ENCODE data around the gene KRTAP17-1.

KRTAP17-1 gene

DNA sequence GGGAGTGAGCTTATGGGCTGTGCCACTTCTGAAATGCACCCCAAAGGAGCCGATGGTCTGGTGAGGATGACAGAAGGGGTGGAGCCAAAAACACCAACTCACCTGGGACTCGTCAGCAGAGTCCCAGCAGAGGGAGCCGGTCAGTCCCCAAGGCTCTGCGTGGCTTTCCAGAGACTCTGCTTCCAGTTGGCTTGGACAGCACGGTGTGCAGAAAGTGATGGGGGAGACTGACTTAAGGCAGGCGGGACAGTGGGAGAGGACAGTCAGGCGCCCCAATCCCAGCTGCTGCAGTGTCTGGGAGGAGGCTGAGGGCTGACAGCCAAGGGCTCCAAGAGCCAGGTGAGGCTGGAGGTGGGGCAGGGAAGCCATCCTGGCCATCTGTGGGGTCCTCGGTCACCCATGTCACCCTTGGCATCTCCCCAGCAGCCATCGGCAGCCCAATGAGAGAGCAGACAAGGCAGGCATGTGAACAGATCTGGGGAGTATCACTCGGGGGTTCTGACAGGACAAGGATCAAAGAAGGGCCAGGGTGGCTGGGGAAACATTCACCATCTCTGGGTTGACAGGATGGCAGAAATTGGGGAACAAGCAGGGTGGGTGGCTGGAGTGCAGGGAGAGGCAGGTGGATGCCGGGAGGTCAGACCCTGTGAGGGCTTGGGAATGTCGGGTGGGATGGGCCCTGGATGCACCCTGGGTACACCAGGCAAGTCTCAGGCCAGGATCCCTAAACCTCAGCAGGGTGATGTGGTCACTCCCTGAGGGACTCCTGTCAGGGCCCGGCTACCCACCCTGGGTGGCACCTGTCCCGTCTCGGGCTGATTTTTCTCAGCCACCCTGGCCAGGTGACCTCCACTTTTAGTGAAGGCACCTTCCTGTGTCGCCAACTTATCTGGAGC is 8.9 kb upstream of the KRTAP17-1 start:
- Histone ChIP-seq H2BK120ac (ENCODE audit: low read depth, low read length) (no peak overlapping the region), H3K27me3 (ENCODE audit: control insufficient read depth in 3 of 3, insufficient read depth in 3 of 3, low read depth in 1 of 3, low read length in 3 of 3) (no peaks in the 10 kb centered on the region), H3K9ac (ENCODE audit: low read depth, low read length, poor library complexity) (no peak overlapping the region), H3K27ac (replicated peaks; ENCODE audit: low read length) (no peak overlapping the region), H4K91ac (ENCODE audit: low read depth, low read length, poor library complexity) (no peak overlapping the region), H3K18ac (ENCODE audit: low read length) (peak overlapping the region; percentile 79), H2BK12ac (ENCODE audit: low read length) (peak overlapping the region; percentile 85), H3K79me1 (ENCODE audit: low read depth, low read length) (no peaks in the 10 kb centered on the region), H2BK15ac (ENCODE audit: low read length) (no peak overlapping the region), H3K4me3 (ENCODE audit: low read length in 2 of 2) (no peak overlapping the region), H2AK5ac (ENCODE audit: low read depth, low read length) (peak overlapping the region; percentile 91), H3K4ac (ENCODE audit: low read length) (no peak overlapping the region), H3K23ac (ENCODE audit: low read depth, low read length, poor library complexity) (no peak overlapping the region), H2AFZ (ENCODE audit: low read length) (no peak overlapping the region), H3K14ac (ENCODE audit: low read length) (no peak overlapping the region), H4K8ac (ENCODE audit: low read depth, low read length) (no peak overlapping the region), H3K9me3 (replicated peaks in 1 of 2; ENCODE audit: control insufficient read depth in 2 of 2, insufficient read depth in 1 of 2, low read depth in 1 of 2, low read length in 2 of 2) (no peaks in the 10 kb centered on the region), H3K4me2 (ENCODE audit: insufficient read depth, low read length, poor library complexity, severe bottlenecking) (no peak overlapping the region), H3K4me1 (ENCODE audit: control insufficient read depth in 2 of 2, insufficient read depth in 1 of 2, low read depth in 1 of 2, low read length in 2 of 2) (no peaks in the 10 kb centered on the region), H2BK5ac (ENCODE audit: low read length) (no peak overlapping the region), H3K36me3 (replicated peaks in 1 of 2; ENCODE audit: control insufficient read depth in 2 of 2, insufficient read depth in 2 of 2, low read length in 2 of 2) (no peaks in the 10 kb centered on the region)
- no CpG with 5 or more reads among the region's 16 CpGs for WGBS, 2 donors (ENCODE audit: extremely low coverage in 2 of 2, insufficient read length in 2 of 2, insufficient replicate concordance in 1 of 2)
- DNase-seq (ENCODE audit: low spot score), result peak; percentile 12

DNA sequence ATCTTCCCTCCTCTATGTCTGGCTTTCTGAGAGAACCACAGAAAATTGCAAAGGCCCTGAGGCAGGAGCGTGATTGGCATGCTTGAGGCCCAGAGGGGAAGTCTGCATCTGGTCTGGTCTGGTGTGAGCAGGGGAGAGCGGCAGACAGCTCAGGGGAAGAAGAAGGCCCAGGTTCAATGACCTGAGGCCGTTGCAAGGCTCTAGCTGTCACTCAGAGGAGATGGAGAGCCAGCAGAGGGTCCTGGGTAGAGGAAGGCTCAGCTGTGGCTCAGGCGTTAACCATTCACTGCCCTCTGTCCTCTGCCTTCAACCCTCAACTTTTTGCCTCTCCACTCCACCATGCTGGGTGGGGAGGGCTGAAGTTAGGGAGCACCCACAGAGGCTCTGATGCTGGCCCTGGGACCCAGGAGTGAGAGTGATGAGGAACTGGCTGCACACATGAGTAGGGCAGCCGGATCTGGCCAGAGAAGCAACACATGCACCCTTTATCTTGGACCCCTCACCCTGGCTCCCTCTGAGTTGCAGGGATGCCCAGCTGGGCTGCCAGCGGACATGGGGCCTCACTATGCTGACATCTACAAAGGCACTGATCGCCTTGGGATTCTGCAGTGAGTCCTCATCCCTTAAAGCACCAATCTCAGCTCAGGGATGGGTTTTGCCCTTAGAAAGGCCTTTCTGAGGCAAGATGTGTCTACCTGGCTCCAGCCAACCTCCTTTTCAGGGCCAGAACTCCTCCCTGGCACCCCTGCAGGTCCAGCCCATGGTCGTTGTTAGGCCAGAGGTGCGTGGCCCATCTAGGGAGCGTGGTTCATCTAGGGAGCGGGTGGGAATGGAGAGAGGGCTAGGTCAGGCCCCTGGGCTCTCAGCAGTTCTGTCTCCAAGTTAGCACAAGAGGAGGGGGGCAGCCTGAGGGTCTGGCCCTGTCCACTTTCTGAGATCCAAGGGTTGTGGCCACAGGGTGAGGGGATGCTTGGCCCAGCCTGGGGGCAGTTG is 7.7 kb upstream of the KRTAP17-1 start:
- no peak overlapping the region for H2BK120ac ChIP-seq (ENCODE audit: low read depth, low read length)
- H3K4me3 ChIP-seq (ENCODE audit: low read length in 2 of 2), result no peak overlapping the region
- peak overlapping the region; percentile 80 for H2AK5ac ChIP-seq (ENCODE audit: low read depth, low read length)
- no peak overlapping the region for H3K27ac ChIP-seq (replicated peaks; ENCODE audit: low read length)
- no peak overlapping the region for H2AFZ ChIP-seq (ENCODE audit: low read length)
- no peak overlapping the region for H4K91ac ChIP-seq (ENCODE audit: low read depth, low read length, poor library complexity)
- H3K36me3 ChIP-seq (replicated peaks in 1 of 2; ENCODE audit: control insufficient read depth in 2 of 2, insufficient read depth in 2 of 2, low read length in 2 of 2), result no peaks in the 10 kb centered on the region
- no peak overlapping the region for H3K4ac ChIP-seq (ENCODE audit: low read length)
- peak overlapping the region; percentile 44 for H2BK12ac ChIP-seq (ENCODE audit: low read length)
- no CpG with 5 or more reads among the region's 11 CpGs for whole genome bisulfite sequencing, 2 donors (ENCODE audit: extremely low coverage in 2 of 2, insufficient read length in 2 of 2, insufficient replicate concordance in 1 of 2)
- H2BK5ac ChIP-seq (ENCODE audit: low read length), result peak overlapping the region; percentile 59
- H4K8ac ChIP-seq (ENCODE audit: low read depth, low read length), result no peak overlapping the region
- H3K4me2 ChIP-seq (ENCODE audit: insufficient read depth, low read length, poor library complexity, severe bottlenecking), result no peak overlapping the region
- no peaks in the 10 kb centered on the region for H3K9me3 ChIP-seq (replicated peaks in 1 of 2; ENCODE audit: control insufficient read depth in 2 of 2, insufficient read depth in 1 of 2, low read depth in 1 of 2, low read length in 2 of 2)
- H2BK15ac ChIP-seq (ENCODE audit: low read length), result peak overlapping the region; percentile 10
- no peak overlapping the region for H3K14ac ChIP-seq (ENCODE audit: low read length)
- no peaks in the 10 kb centered on the region for H3K4me1 ChIP-seq (ENCODE audit: control insufficient read depth in 2 of 2, insufficient read depth in 1 of 2, low read depth in 1 of 2, low read length in 2 of 2)
- no peak overlapping the region for H3K9ac ChIP-seq (ENCODE audit: low read depth, low read length, poor library complexity)
- H3K23ac ChIP-seq (ENCODE audit: low read depth, low read length, poor library complexity), result no peak overlapping the region
- no peaks in the 10 kb centered on the region for H3K27me3 ChIP-seq (ENCODE audit: control insufficient read depth in 3 of 3, insufficient read depth in 3 of 3, low read depth in 1 of 3, low read length in 3 of 3)
- H3K18ac ChIP-seq (ENCODE audit: low read length), result peak overlapping the region; percentile 70
- no peaks in the 10 kb centered on the region for H3K79me1 ChIP-seq (ENCODE audit: low read depth, low read length)
- DNase-seq (ENCODE audit: low spot score), result no peak

DNA sequence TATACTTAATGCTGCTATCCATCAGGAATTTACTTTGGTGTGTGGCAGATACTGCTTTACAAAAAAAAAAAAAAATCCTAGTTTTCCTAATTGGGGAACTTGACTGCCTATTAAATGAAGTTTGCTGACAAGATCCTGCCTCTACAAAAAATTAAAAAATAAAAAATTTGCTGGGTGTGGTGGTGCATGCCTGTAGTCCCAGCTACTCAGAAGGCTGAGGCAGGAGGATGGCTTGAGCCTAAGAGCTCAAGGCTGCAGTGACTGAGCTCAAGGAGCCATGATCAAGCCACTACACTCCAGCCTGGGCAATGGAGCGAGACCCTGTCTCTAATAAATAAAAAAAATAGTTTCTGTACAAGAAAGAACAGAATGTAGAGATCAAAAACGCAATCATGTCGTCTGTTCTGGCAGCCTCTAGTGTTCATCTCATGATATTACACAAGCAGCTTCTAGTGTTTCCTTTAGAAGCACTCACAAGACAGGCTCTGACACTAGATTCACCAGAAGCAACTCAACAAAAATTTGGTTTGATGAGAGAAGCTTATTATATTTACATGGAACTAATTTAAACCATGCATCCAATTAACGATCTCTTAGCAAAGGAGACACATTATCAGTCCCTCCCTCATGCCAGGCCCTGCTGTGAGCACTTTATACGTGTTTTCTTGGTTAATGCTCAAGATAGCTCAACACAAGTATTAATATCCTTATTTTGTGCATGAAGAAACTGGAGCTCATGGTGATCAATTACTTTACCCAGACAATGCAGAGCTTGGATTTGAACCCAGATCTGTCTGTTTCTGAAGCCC is 6.8 kb upstream of the KRTAP17-1 start:
- H3K79me1 ChIP-seq (ENCODE audit: low read depth, low read length), result no peaks in the 10 kb centered on the region
- H3K4ac ChIP-seq (ENCODE audit: low read length), result no peak overlapping the region
- H3K4me2 ChIP-seq (ENCODE audit: insufficient read depth, low read length, poor library complexity, severe bottlenecking), result no peak overlapping the region
- H3K36me3 ChIP-seq (replicated peaks in 1 of 2; ENCODE audit: control insufficient read depth in 2 of 2, insufficient read depth in 2 of 2, low read length in 2 of 2), result no peaks in the 10 kb centered on the region
- no peak overlapping the region for H3K18ac ChIP-seq (ENCODE audit: low read length)
- H3K14ac ChIP-seq (ENCODE audit: low read length), result no peak overlapping the region
- WGBS, 2 donors (ENCODE audit: extremely low coverage in 2 of 2, insufficient read length in 2 of 2, insufficient replicate concordance in 1 of 2), result no CpG with 5 or more reads among the region's 5 CpGs
- H2BK5ac ChIP-seq (ENCODE audit: low read length), result no peak overlapping the region
- no peaks in the 10 kb centered on the region for H3K4me1 ChIP-seq (ENCODE audit: control insufficient read depth in 2 of 2, insufficient read depth in 1 of 2, low read depth in 1 of 2, low read length in 2 of 2)
- H3K27me3 ChIP-seq (ENCODE audit: control insufficient read depth in 3 of 3, insufficient read depth in 3 of 3, low read depth in 1 of 3, low read length in 3 of 3), result no peaks in the 10 kb centered on the region
- no peak overlapping the region for H4K91ac ChIP-seq (ENCODE audit: low read depth, low read length, poor library complexity)
- no peak overlapping the region for H3K9ac ChIP-seq (ENCODE audit: low read depth, low read length, poor library complexity)
- no peak overlapping the region for H3K27ac ChIP-seq (replicated peaks; ENCODE audit: low read length)
- H2AK5ac ChIP-seq (ENCODE audit: low read depth, low read length), result no peak overlapping the region
- no peak overlapping the region for H2BK15ac ChIP-seq (ENCODE audit: low read length)
- DNase-seq (ENCODE audit: low spot score), result peak; percentile 18
- no peak overlapping the region for H3K4me3 ChIP-seq (ENCODE audit: low read length in 2 of 2)
- H2BK12ac ChIP-seq (ENCODE audit: low read length), result no peak overlapping the region
- H2BK120ac ChIP-seq (ENCODE audit: low read depth, low read length), result no peak overlapping the region
- H3K23ac ChIP-seq (ENCODE audit: low read depth, low read length, poor library complexity), result no peak overlapping the region
- no peaks in the 10 kb centered on the region for H3K9me3 ChIP-seq (replicated peaks in 1 of 2; ENCODE audit: control insufficient read depth in 2 of 2, insufficient read depth in 1 of 2, low read depth in 1 of 2, low read length in 2 of 2)
- no peak overlapping the region for H4K8ac ChIP-seq (ENCODE audit: low read depth, low read length)
- H2AFZ ChIP-seq (ENCODE audit: low read length), result no peak overlapping the region
